ENCODE measurements around the gene SHISA8. TPM values are rescaled to one million over a fixed set of nuclear protein-coding genes. Genes with fewer than 3 reads are reported as not detected.

Gene SHISA8
- total and polyA plus RNA-seq, 2 of the 13 experiments (the other 11 are each of a cell fraction or from before 2014, with no cell fraction given): not detected

DNA sequence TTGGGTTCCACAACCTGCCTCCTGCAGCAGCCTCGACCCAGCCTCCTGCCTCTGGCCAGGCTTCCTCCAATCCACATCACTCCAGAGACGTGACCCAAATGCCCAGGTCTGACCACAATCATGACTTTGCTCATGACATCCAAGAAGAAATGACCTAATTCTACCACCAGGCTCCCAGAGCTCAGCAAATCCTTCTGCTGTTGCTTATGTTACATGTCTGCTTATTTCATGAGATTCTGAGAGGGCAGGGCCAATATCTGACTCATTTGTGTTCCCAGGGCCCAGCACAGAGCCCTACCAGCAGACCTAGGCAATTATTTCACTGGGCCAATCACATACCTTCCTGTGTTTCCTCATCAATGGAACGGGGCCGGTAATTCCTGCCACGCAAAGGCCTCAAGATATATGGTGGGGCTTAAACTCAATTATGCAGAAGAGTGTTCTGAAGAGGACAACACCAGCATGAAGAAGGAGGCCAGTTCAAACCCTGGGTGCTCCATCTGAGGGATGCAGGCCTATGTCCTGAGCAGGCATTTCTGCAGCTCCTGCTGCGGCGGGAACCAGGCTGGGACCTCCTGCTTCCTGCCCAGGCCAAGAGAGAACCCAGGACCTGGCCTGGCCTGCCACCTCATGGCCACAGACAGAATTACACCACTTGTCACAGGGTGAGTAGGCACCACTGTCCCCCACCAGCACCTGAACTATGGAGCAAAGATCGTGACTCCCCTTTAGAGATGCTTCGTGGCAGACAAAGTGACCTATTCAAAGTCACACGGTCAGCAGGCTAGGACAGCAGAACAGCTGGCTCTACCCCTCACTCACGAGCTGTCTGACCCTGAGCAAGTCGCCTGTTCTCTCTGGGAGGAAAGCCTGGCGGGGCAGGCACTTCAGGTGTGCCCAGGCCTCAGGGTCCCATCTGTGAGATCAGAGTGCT, 26.2 kb upstream of the SHISA8 start (continued):
- TF ChIP-seq, protein P1, sequence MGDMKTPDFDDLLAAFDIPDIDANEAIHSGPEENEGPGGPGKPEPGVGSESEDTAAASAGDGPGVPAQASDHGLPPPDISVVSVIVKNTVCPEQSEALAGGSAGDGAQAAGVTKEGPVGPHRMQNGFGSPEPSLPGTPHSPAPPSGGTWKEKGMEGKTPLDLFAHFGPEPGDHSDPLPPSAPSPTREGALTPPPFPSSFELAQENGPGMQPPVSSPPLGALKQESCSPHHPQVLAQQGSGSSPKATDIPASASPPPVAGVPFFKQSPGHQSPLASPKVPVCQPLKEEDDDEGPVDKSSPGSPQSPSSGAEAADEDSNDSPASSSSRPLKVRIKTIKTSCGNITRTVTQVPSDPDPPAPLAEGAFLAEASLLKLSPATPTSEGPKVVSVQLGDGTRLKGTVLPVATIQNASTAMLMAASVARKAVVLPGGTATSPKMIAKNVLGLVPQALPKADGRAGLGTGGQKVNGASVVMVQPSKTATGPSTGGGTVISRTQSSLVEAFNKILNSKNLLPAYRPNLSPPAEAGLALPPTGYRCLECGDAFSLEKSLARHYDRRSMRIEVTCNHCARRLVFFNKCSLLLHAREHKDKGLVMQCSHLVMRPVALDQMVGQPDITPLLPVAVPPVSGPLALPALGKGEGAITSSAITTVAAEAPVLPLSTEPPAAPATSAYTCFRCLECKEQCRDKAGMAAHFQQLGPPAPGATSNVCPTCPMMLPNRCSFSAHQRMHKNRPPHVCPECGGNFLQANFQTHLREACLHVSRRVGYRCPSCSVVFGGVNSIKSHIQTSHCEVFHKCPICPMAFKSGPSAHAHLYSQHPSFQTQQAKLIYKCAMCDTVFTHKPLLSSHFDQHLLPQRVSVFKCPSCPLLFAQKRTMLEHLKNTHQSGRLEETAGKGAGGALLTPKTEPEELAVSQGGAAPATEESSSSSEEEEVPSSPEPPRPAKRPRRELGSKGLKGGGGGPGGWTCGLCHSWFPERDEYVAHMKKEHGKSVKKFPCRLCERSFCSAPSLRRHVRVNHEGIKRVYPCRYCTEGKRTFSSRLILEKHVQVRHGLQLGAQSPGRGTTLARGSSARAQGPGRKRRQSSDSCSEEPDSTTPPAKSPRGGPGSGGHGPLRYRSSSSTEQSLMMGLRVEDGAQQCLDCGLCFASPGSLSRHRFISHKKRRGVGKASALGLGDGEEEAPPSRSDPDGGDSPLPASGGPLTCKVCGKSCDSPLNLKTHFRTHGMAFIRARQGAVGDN (CRISPR knock-in tag; IDR thresholded peaks at IDR 0.05): peak; percentile 68
- 0 out of 2 replicates have a peak, but pooled peaks have one; percentile 27 for TF ChIP-seq ELF1 (CRISPR knock-in tag; IDR thresholded peaks at IDR 0.05)
- TF ChIP-seq SRSF9 (IDR thresholded peaks at IDR 0.05; ENCODE audit: borderline replicate concordance, insufficient read depth, low read depth, low read length, poor library complexity, severe bottlenecking): no peak
- peak; percentile 28; the same call in 1 of the 2 replicates for TF ChIP-seq SAP130 (CRISPR knock-in tag; IDR thresholded peaks at IDR 0.05; ENCODE audit: low read depth)
- TF ChIP-seq SIX1 (CRISPR knock-in tag; IDR thresholded peaks at IDR 0.05; ENCODE audit: borderline replicate concordance): no peak
- no peak for TF ChIP-seq RORA (CRISPR knock-in tag; IDR thresholded peaks at IDR 0.05)
- TF ChIP-seq ZFYVE20 (CRISPR knock-in tag; IDR thresholded peaks at IDR 0.05; ENCODE audit: borderline replicate concordance, low read depth): no peak
- peak; percentile 57; the same call in 1 of the 2 replicates for TF ChIP-seq DNMT1 (CRISPR knock-in tag; IDR thresholded peaks at IDR 0.05)
- no peak for TF ChIP-seq YY1 (IDR thresholded peaks at IDR 0.05; ENCODE audit: insufficient read depth, insufficient replicate concordance, low read depth, low read length)
- TF ChIP-seq ZFX (CRISPR knock-in tag; IDR thresholded peaks at IDR 0.05; ENCODE audit: low read depth): peak; percentile 35; the same call in 1 of the 2 replicates
- TF ChIP-seq, protein P2, sequence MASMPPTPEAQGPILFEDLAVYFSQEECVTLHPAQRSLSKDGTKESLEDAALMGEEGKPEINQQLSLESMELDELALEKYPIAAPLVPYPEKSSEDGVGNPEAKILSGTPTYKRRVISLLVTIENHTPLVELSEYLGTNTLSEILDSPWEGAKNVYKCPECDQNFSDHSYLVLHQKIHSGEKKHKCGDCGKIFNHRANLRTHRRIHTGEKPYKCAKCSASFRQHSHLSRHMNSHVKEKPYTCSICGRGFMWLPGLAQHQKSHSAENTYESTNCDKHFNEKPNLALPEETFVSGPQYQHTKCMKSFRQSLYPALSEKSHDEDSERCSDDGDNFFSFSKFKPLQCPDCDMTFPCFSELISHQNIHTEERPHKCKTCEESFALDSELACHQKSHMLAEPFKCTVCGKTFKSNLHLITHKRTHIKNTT (CRISPR knock-in tag; IDR thresholded peaks at IDR 0.05): no peak
- TF ChIP-seq, protein P3, sequence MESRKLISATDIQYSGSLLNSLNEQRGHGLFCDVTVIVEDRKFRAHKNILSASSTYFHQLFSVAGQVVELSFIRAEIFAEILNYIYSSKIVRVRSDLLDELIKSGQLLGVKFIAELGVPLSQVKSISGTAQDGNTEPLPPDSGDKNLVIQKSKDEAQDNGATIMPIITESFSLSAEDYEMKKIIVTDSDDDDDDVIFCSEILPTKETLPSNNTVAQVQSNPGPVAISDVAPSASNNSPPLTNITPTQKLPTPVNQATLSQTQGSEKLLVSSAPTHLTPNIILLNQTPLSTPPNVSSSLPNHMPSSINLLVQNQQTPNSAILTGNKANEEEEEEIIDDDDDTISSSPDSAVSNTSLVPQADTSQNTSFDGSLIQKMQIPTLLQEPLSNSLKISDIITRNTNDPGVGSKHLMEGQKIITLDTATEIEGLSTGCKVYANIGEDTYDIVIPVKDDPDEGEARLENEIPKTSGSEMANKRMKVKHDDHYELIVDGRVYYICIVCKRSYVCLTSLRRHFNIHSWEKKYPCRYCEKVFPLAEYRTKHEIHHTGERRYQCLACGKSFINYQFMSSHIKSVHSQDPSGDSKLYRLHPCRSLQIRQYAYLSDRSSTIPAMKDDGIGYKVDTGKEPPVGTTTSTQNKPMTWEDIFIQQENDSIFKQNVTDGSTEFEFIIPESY (CRISPR knock-in tag; IDR thresholded peaks at IDR 0.05): peak; percentile 81; the same call in 1 of the 2 replicates
- TF ChIP-seq THAP11 (CRISPR knock-in tag; IDR thresholded peaks at IDR 0.05): peak; percentile 50; the same call in 1 of the 2 replicates
- TF ChIP-seq MAF1 (CRISPR knock-in tag; IDR thresholded peaks at IDR 0.05; ENCODE audit: borderline replicate concordance): no peak
- TF ChIP-seq, protein P4, sequence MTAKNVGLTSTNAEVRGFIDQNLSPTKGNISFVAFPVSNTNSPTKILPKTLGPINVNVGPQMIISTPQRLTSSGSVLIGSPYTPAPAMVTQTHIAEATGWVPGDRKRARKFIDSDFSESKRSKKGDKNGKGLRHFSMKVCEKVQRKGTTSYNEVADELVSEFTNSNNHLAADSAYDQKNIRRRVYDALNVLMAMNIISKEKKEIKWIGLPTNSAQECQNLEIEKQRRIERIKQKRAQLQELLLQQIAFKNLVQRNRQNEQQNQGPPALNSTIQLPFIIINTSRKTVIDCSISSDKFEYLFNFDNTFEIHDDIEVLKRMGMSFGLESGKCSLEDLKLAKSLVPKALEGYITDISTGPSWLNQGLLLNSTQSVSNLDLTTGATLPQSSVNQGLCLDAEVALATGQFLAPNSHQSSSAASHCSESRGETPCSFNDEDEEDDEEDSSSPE (CRISPR knock-in tag; IDR thresholded peaks at IDR 0.05): peak; percentile 22; the same call in 1 of the 2 replicates
- peak in 1 of 2 experiments; percentile 18; a peak in 1 of 4 replicates for TF ChIP-seq POLR2A (IDR thresholded peaks at IDR 0.05; ENCODE audit: insufficient read depth in 1 of 2, low read depth in 2 of 2, low read length in 2 of 2)
- TF ChIP-seq STAG1 (CRISPR knock-in tag; IDR thresholded peaks at IDR 0.05): peak; percentile 97
- no peak for TF ChIP-seq ZNF460 (CRISPR knock-in tag; IDR thresholded peaks at IDR 0.05; ENCODE audit: borderline replicate concordance)

Measured in HepG2 (cell line).